ENCODE measurements around the gene SSRP1. TPM values are rescaled to one million over a fixed set of nuclear protein-coding genes. Genes with fewer than 3 reads are reported as not detected.

The SSRP1 gene
- total RNA-seq, 1 experiment from 2014 or later, result 173 TPM

- no peaks in the 10 kb centered on the region for H3K9me3 ChIP-seq (ENCODE audit: control insufficient read depth, insufficient read depth, low read depth, low read length)
- DNase-seq (ENCODE audit: low read depth, low spot score) (no peak), ATAC-seq (no peak)
- intact Hi-C loops (cut with micrococcal nuclease; ENCODE audit: unreplicated experiment), result no loop called here
- TF ChIP-seq SIN3A (IDR thresholded peaks at IDR 0.05; ENCODE audit: borderline replicate concordance, insufficient read depth, low read depth, low read length) (no peak), REST (IDR thresholded peaks at IDR 0.05; ENCODE audit: insufficient read depth in 1 of 2, low read depth in 2 of 2, low read length in 1 of 2) (no peak), TCF7L2 (IDR thresholded peaks at IDR 0.05; ENCODE audit: low read depth, low read length) (no peak)
- no TSS peak for BruUV-seq (replicated peaks)
- no peaks in the 10 kb centered on the region for H3K36me3 ChIP-seq (ENCODE audit: control insufficient read depth, insufficient read depth, low read length)
- in situ Hi-C loops (cut with HindIII; ENCODE audit: low pct_unique_long_range_greater_than_20kb, low sequenced_read_pairs), result no loop called here
- no peak overlapping the region for H3K27ac ChIP-seq (ENCODE audit: low read length)
- no peaks in the 10 kb centered on the region for H3K27me3 ChIP-seq (ENCODE audit: control insufficient read depth, insufficient read depth, low read length)
- H3K4me3 ChIP-seq (ENCODE audit: low read depth in 2 of 2, low read length in 2 of 2), result no peak overlapping the region
- H3K4me1 ChIP-seq (ENCODE audit: control insufficient read depth, insufficient read depth, low read length), result peaks cover 28% of the 10 kb centered on the region
- ChIA-PET CTCF (no interaction called here), POLR2A (no interaction called here)
Measured at GRCh38 chr11:57307666-57308270, 27.9 kb downstream of the SSRP1 start.

- CTCF ChIA-PET, result no interaction called here
- ATAC-seq, result no peak
- no peaks in the 10 kb centered on the region for H3K36me3 ChIP-seq (ENCODE audit: control insufficient read depth, insufficient read depth, low read length)
Measured at GRCh38 chr11:57306940-57307565, 28.6 kb downstream of the SSRP1 start.

More at GRCh38 chr11:57306940-57307565, 28.6 kb downstream of the SSRP1 start:
- H3K27ac ChIP-seq (ENCODE audit: low read length), result no peak overlapping the region
- H3K27me3 ChIP-seq (ENCODE audit: control insufficient read depth, insufficient read depth, low read length), result no peaks in the 10 kb centered on the region
- no peak for DNase-seq (ENCODE audit: low read depth, low spot score)
- H3K4me1 ChIP-seq (ENCODE audit: control insufficient read depth, insufficient read depth, low read length), result peaks cover 23% of the 10 kb centered on the region
- no peaks in the 10 kb centered on the region for H3K9me3 ChIP-seq (ENCODE audit: control insufficient read depth, insufficient read depth, low read depth, low read length)
- no peak for TF ChIP-seq TCF7L2 (IDR thresholded peaks at IDR 0.05; ENCODE audit: low read depth, low read length)
- TF ChIP-seq SIN3A (IDR thresholded peaks at IDR 0.05; ENCODE audit: borderline replicate concordance, insufficient read depth, low read depth, low read length), result no peak
- TF ChIP-seq REST (IDR thresholded peaks at IDR 0.05; ENCODE audit: insufficient read depth in 1 of 2, low read depth in 2 of 2, low read length in 1 of 2), result no peak
- intact Hi-C loops (cut with micrococcal nuclease; ENCODE audit: unreplicated experiment) (no loop called here), in situ Hi-C loops (cut with HindIII; ENCODE audit: low pct_unique_long_range_greater_than_20kb, low sequenced_read_pairs) (no loop called here)
- BruUV-seq (replicated peaks), result no TSS peak
- H3K4me3 ChIP-seq (ENCODE audit: low read depth in 2 of 2, low read length in 2 of 2), result no peak overlapping the region
- POLR2A ChIA-PET, result no interaction called here
